Karpas-422 (cell line): Measurements from ENCODE around the gene ACOT7. TPM values are rescaled to one million over a fixed set of nuclear protein-coding genes. Genes with fewer than 3 reads are reported as not detected.
A peak's percentile ranks its signal among the peaks of the same experiment; 100 is the strongest.
"Not testable (repeated sequence)": the region's sequence is repeated elsewhere in the genome, so short reads cannot be mapped to it uniquely, and the experiment has no call there.

ENCODE experiments used
- DNase-seq: peaks from one replicate; pipeline ENCODE4 v3.0.0-alpha.2; 2015
- H2AFZ ChIP-seq: fragments of 200-600 bp; sonication (generic); 2 replicates; pipeline ENCODE4 v1.6.1; 2014; ENCODE audit warnings: antibody characterized with exemption, low read length, mixed read lengths
- H3K27ac ChIP-seq: fragments of 200-600 bp; sonication (generic); 2 replicates; pipeline ENCODE4 v1.5.1; 2014; ENCODE audit warnings: mild to moderate bottlenecking, low read length, moderate library complexity
- H3K27me3 ChIP-seq: fragments of 200-600 bp; sonication (generic); 2 replicates; pipeline ENCODE4 v1.6.1; 2014; ENCODE audit warnings: low read length, mixed read lengths
- H3K36me3 ChIP-seq: fragments of 200-600 bp; sonication (generic); 2 replicates; pipeline ENCODE4 v1.6.1; 2014; ENCODE audit warnings: low read length, mixed read lengths; ENCODE audit not compliant: insufficient read depth
- H3K4me1 ChIP-seq: fragments of 200-600 bp; sonication (generic); 2 replicates; pipeline ENCODE4 v1.6.1; 2014; ENCODE audit warnings: mild to moderate bottlenecking, low read length, mixed read lengths
- H3K4me2 ChIP-seq: fragments of 200-600 bp; sonication (generic); 2 replicates; pipeline ENCODE4 v1.6.1; 2014; ENCODE audit warnings: low read length, low read depth, mild to moderate bottlenecking; ENCODE audit not compliant: poor library complexity, severe bottlenecking
- H3K4me3 ChIP-seq: fragments of 200-600 bp; sonication (generic); 2 replicates; pipeline ENCODE4 v1.5.1; 2014; ENCODE audit warnings: mild to moderate bottlenecking, antibody characterized with exemption, low read length, mixed read lengths
- H3K79me2 ChIP-seq: fragments of 200-600 bp; sonication (generic); 2 replicates; pipeline ENCODE4 v1.6.1; 2014; ENCODE audit warnings: mild to moderate bottlenecking, low read length, mixed read lengths
- H3K9ac ChIP-seq: fragments of 200-600 bp; sonication (generic); 2 replicates; pipeline ENCODE4 v1.6.0; 2014; ENCODE audit warnings: low read length
- H3K9me2 ChIP-seq: fragments of 200-600 bp; sonication (generic), shearing (Covaris generic); replicated peaks from 2 replicates; pipeline ENCODE4 v1.6.0; 2014; ENCODE audit warnings: mild to moderate bottlenecking, low read length, moderate library complexity; ENCODE audit not compliant: insufficient read depth
- H3K9me3 ChIP-seq: fragments of 300-700, 200-600 bp; sonication (generic); 2 replicates; pipeline ENCODE4 v1.6.1; 2014; ENCODE audit warnings: low read length, mixed read lengths
- H4K20me1 ChIP-seq: fragments of 200-600 bp; sonication (generic); 2 replicates; pipeline ENCODE4 v1.6.1; 2014; ENCODE audit warnings: mild to moderate bottlenecking, antibody characterized with exemption, low read length, low read depth; ENCODE audit not compliant: insufficient read depth
- total RNA-seq: library from RNA; depleted of rRNA; stranded (reverse); fragments of >200 nt; shearing (Covaris generic); gene quantifications from 2 replicates; pipeline ENCODE4 v1.2.3, GENCODE V29; 2014; ENCODE audit warnings: low replicate concordance

The ACOT7 gene
- total RNA-seq, 1 experiment from 2014 or later: 11.8 TPM

DNA sequence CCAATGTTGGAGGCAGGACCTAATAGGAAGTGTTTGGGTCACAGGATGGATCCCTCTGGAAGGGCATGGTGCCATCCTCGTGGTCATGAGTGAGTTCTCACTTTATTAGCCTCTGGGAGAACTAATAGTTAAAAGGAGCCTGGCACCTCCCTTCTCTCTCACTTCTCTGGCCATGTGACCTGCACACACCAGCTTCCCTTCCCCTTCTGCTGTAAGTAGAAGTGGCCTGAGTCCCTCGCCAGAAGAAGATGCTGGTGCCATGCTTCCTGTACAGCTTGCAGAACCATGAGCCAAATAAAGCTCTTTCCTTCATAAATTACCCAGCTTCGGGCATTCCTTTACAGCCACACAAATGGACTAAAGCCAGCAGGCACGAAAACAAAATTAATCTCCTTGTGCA is 23.6 kb downstream of the ACOT7 start:
- H3K9me3 ChIP-seq: no peaks in the 10 kb centered on the region
- H3K4me3 ChIP-seq: no peak overlapping the region
- H3K27me3 ChIP-seq: no peaks in the 10 kb centered on the region
- H3K79me2 ChIP-seq: peaks cover 70% of the 10 kb centered on the region
- H3K9me2 ChIP-seq: no peaks in the 10 kb centered on the region
- H3K27ac ChIP-seq: no peak overlapping the region; the same call in 1 of the 2 replicates
- peaks cover 13% of the 10 kb centered on the region for H3K4me1 ChIP-seq
- no peak overlapping the region for H3K4me2 ChIP-seq
- H3K36me3 ChIP-seq: no peaks in the 10 kb centered on the region
- no peak for DNase-seq
- no peak overlapping the region; the same call in 1 of the 2 replicates for H3K9ac ChIP-seq
- no peak overlapping the region for H2AFZ ChIP-seq
- H4K20me1 ChIP-seq: no peaks in the 10 kb centered on the region

DNA sequence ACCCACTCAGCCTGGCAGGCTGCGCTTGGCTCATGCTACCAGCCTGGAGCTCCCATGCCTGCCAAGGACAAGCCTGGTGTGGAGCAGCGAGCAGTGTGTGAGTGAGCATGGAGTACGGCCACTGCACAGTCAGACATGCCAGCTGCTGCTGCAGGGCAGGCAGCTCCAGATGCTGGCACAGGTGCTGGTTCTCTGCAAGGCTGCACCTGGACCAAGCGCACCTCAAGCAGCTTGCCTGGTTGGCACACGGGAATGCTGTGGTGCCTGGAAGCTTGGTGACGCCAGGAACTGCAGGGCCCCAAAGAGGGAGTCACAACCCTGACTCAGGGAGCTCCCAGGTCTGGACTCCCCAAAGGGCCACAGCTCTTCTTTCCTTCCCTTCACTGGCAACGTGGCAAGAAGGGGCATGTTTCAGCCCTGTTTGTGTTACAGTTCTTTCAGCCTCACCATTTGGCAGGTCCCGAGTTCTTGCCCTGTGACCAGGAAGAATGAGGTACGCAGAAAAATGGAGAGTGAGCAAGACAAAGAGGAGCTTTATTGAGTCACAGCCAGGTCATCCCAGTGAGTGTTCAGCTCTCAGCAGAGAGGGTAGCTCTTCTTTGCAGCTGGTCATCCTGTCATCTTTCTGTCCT is 26.1 kb downstream of the ACOT7 start:
- no peaks in the 10 kb centered on the region for H4K20me1 ChIP-seq
- H3K4me3 ChIP-seq: no peak overlapping the region
- no peaks in the 10 kb centered on the region for H3K36me3 ChIP-seq
- H3K4me1 ChIP-seq: peaks cover 13% of the 10 kb centered on the region
- H3K27ac ChIP-seq: no peak overlapping the region
- H2AFZ ChIP-seq: no peak overlapping the region
- H3K4me2 ChIP-seq: no peak overlapping the region
- H3K79me2 ChIP-seq: peaks cover 51% of the 10 kb centered on the region
- DNase-seq: no peak
- H3K27me3 ChIP-seq: no peaks in the 10 kb centered on the region
- H3K9me3 ChIP-seq: no peaks in the 10 kb centered on the region
- no peaks in the 10 kb centered on the region for H3K9me2 ChIP-seq
- no peak overlapping the region for H3K9ac ChIP-seq

DNA sequence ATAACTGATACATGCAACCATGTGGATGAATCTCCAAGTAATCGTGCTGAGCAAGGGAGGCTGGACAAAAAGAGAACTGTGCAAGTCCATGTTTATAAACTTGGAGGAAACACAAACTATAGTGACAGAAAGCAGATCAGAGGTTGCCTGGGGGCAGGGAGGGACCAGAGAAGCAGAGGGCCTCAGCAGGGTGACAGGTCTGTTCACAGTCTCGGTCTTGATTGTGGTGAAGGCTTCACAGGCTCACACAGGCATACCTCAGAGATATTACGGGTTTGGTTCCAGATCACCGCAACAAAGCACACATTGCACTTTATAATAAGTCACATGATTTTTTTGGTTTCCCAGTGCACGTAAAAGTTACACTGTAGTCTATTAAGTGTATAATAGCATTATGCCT is 28.5 kb downstream of the ACOT7 start:
- Histone ChIP-seq H3K9me2 (no peaks in the 10 kb centered on the region), H3K27ac (no peak overlapping the region), H3K79me2 (peaks cover 55% of the 10 kb centered on the region), H4K20me1 (no peaks in the 10 kb centered on the region), H3K4me2 (no peak overlapping the region), H3K4me3 (no peak overlapping the region), H3K9ac (no peak overlapping the region), H3K9me3 (no peaks in the 10 kb centered on the region), H2AFZ (no peak overlapping the region), H3K4me1 (peaks cover 25% of the 10 kb centered on the region), H3K27me3 (no peaks in the 10 kb centered on the region), H3K36me3 (no peaks in the 10 kb centered on the region)
- peak; percentile 52 for DNase-seq

DNA sequence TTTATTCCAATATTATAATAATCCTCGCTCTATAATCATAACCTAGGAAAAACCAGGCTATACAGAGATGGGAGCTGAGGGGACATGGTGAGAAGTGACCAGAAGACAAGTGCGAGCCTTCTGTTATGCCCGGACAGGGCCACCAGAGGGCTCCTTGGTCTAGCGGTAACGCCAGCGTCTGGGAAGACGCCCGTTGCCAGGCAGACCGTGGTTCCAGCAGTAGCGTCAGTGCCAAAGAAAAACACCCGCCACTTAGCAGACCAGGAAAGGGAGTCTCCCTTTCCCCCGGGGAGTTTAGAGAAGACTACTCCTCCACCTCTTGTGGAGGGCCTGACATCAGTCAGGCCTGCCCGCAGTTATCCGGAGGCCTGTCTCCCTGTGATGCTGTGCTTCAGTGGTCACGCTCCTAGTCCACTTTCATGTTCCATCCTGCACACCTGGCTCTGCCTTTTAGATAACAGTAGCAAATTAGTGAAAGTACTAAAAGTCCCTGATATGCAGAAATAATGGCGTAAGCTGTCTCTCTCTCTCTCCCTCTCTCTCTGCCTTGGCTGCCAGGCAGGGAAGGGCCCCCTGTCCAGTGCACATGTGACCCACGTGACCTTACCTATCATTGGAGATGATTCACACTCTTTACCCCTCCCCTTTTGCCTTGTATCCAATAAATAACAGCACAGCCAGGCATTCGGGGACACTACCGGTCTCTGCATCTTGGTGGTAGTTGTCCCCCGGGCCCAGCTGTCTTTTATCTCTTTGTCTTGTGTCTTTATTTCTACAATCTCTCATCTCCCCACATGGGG is 30.3 kb downstream of the ACOT7 start:
- H3K4me3 ChIP-seq, H3K9me3 ChIP-seq, H3K36me3 ChIP-seq, H3K9ac ChIP-seq, H3K9me2 ChIP-seq, H3K4me2 ChIP-seq, H3K27me3 ChIP-seq, H3K27ac ChIP-seq, H4K20me1 ChIP-seq, H2AFZ ChIP-seq: not testable (repeated sequence)
- DNase-seq: peak; percentile 67
- H3K79me2 ChIP-seq: peaks cover 55% of the 10 kb centered on the region
- peaks cover 30% of the 10 kb centered on the region for H3K4me1 ChIP-seq

DNA sequence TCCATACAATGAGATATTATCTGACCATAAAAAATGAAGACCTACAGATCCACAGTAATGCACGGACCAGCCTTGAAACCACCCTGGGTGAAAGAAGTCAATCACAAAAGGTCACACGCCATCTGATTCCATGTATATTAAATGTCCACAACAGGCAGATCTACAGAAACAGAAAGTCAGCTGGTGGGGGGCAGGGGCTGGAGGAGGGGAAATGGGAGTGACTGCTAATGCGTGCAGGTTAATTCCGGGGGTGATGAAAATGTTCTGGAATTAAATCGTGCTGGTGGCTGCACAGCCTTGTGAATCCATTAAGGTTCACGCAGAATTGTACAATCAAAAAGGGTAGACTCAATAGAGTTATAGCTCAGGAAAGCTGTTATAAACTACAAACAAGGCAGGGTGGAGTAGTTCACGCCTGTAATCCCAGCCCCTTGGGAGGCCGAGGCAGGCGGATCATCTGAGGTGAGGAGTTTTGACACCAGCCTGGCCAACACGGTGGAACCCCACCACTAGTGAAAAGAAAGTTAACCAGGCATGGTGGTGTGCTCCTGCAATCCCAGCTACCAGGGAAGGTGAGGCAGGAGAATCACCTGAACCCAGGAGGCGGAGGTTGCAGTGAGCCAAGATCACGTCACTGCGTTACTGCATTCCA is 32.3 kb downstream of the ACOT7 start:
- Histone ChIP-seq H3K36me3 (no peaks in the 10 kb centered on the region), H3K27ac (no peak overlapping the region), H3K27me3 (no peaks in the 10 kb centered on the region), H3K4me2 (no peak overlapping the region), H3K4me3 (no peak overlapping the region), H3K4me1 (peaks cover 30% of the 10 kb centered on the region), H3K9me3 (no peaks in the 10 kb centered on the region), H3K9ac (no peak overlapping the region), H3K79me2 (peaks cover 55% of the 10 kb centered on the region), H3K9me2 (no peaks in the 10 kb centered on the region), H4K20me1 (no peaks in the 10 kb centered on the region), H2AFZ (no peak overlapping the region)
- DNase-seq: no peak

DNA sequence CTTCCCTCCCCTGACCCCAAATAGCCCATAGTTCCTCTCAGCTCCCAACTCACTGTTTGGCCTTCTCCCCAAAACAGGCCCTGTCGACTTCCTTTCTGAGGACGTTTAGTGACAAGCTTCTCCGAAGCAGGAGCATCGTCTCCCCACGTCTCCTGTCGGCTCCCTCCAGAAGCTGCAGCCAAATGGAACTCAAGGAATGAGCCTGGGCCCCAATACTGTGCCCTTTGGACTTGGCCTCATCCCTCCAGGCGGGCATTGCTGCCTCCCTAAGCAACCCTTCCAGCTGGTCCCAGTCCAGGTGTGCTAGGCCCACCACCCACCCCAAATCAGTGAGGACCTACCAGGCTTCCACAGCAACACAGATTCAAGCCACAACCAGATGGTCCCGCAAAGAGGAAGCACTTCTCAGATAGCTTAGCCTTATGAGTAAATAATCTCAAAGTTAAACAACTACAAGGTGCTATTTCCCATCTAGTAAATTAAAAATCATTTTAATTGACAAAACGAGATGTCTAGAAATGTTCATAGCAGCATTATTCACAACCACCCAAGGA is 33.0 kb downstream of the ACOT7 start:
- Histone ChIP-seq H3K36me3 (no peaks in the 10 kb centered on the region), H3K4me1 (peaks cover 30% of the 10 kb centered on the region), H3K9me3 (no peaks in the 10 kb centered on the region), H3K4me3 (no peak overlapping the region), H3K4me2 (peak overlapping the region; percentile 60), H4K20me1 (no peaks in the 10 kb centered on the region), H3K27me3 (no peaks in the 10 kb centered on the region), H3K27ac (no peak overlapping the region; the same call in 1 of the 2 replicates), H3K9me2 (no peaks in the 10 kb centered on the region), H3K79me2 (peaks cover 58% of the 10 kb centered on the region), H2AFZ (no peak overlapping the region), H3K9ac (peak overlapping the region; percentile 66)
- DNase-seq: no peak

DNA sequence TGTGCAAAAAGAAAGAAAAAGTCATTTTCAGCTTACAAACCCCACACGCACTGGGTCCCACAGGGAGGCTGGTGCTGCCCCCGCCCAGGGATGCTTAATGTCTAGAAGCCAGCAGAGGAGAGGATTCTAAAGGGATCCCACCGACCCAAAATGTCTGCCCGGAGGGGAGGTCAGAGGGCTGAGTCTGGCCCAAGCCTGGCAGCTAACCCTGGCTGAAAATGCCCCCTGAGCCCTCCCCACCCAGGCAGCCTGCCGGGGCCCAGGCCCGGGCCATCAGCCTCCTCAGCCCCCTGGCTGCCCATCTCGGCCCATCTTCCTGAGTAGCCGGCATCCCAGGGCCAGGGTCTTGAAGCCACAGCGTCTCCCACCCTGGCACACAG is 33.5 kb downstream of the ACOT7 start:
- Histone ChIP-seq H2AFZ (no peak overlapping the region), H3K9me2 (no peaks in the 10 kb centered on the region), H3K27ac (peak overlapping the region; percentile 36; the same call in 1 of the 2 replicates), H4K20me1 (no peaks in the 10 kb centered on the region), H3K27me3 (no peaks in the 10 kb centered on the region), H3K4me3 (peak overlapping the region; percentile 37; the same call in 1 of the 2 replicates), H3K79me2 (peaks cover 63% of the 10 kb centered on the region), H3K4me2 (peak overlapping the region; percentile 60), H3K4me1 (peaks cover 30% of the 10 kb centered on the region), H3K9me3 (no peaks in the 10 kb centered on the region), H3K36me3 (no peaks in the 10 kb centered on the region), H3K9ac (peak overlapping the region; percentile 66)
- DNase-seq: no peak
